Vagina (tissue), 2 donors: ENCODE measurements around the gene LPP. TPM values are rescaled to one million over a fixed set of nuclear protein-coding genes. Genes with fewer than 3 reads are reported as not detected.

Source experiments
- DNase-seq, 2 donors: peaks; one replicate each; pipeline ENCODE4 v3.0.0-alpha.2; 2017; ENCODE audit errors: extremely low spot score in 2 of 2
- H3K27ac ChIP-seq: fragments of 200-600 bp; sonication (generic); one replicate; pipeline ENCODE4 v1.5.1; 2019
- H3K27me3 ChIP-seq: fragments of 200-600 bp; sonication (generic); one replicate; pipeline ENCODE4 v1.5.1; 2019
- H3K36me3 ChIP-seq, 2 donors: fragments of 200-600 bp; sonication (generic); one replicate each; pipeline ENCODE4 v1.5.1; 2017 to 2019
- H3K4me1 ChIP-seq: fragments of 200-600 bp; sonication (generic); one replicate; pipeline ENCODE4 v1.5.1; 2019
- H3K4me3 ChIP-seq, 2 donors: fragments of 200-600 bp; sonication (generic); 1 replicate in 1 of 2; 2 replicates in 1 of 2; pipeline ENCODE4 v1.5.1; 2016 to 2019
- H3K9me3 ChIP-seq: fragments of 200-600 bp; sonication (generic); one replicate; pipeline ENCODE4 v1.5.1; 2019
- CTCF ChIP-seq, 3 experiments: fragments of 450-650 bp in 2 of 3; fragments of 200-600 bp in 1 of 3; sonication (generic) in 1 of 3; IDR thresholded peaks; one replicate each; pipeline ENCODE4 v1.5.1; 2017 to 2019; ENCODE audit warnings: antibody characterized with exemption in 3 of 3, mild to moderate bottlenecking in 2 of 3, moderate library complexity in 2 of 3
- POLR2A ChIP-seq, 2 donors: fragments of 450-650 bp; IDR thresholded peaks; one replicate each; pipeline ENCODE4 v1.6.1; 2017; ENCODE audit warnings: antibody characterized with exemption in 2 of 2, mild to moderate bottlenecking in 2 of 2, moderate library complexity in 2 of 2
- POLR2AphosphoS5 ChIP-seq, 2 donors: sonication (generic); formaldehyde crosslinking; IDR thresholded peaks; one replicate each; pipeline ENCODE4 v1.9.0; 2017; ENCODE audit warnings: antibody characterized with exemption in 2 of 2, mild to moderate bottlenecking in 2 of 2, low read depth in 1 of 2; ENCODE audit not compliant: insufficient read depth in 1 of 2
- intact Hi-C: fragments of 100-400 bp; cut with DNase I; formaldehyde crosslinking; loops from one replicate; pipeline ENCODE4 v1.15.1; 2023
- total RNA-seq: library from RNA; depleted of rRNA; stranded (reverse); fragments of >200 nt; gene quantifications from one replicate; pipeline ENCODE4 v1.2.3, GENCODE V29; 2016

The LPP gene
- total RNA-seq, 1 donor from 2014 or later: 248 TPM

DNA sequence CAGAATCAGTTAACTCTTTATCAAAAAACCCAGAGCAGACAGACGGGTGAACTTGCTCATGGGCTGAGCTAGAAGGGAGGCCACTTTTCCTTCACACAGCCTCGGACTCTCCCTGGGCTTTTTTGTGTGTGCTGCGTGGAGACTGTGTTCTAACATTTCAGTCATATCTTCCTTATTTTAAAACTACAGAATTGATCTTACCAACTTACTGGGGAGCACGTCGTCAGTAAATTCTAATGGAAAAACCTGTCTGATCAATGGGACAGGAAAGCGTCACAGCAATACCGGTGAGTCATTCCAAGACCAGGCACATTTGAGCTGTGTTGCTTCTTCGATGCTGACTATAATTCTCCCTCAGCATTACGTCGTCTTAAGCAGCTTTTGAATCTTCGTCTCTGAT, 145.1 kb downstream of the LPP start:
- TF ChIP-seq CTCF (IDR thresholded peaks at IDR 0.05) (no peak), POLR2A (IDR thresholded peaks at IDR 0.05) (no peak), POLR2AphosphoS5 (IDR thresholded peaks at IDR 0.05; ENCODE audit: insufficient read depth in 1 of 2, low read depth in 1 of 2) (no peak)
- Histone ChIP-seq H3K9me3 (no peaks in the 10 kb centered on the region), H3K4me3 (no peak overlapping the region), H3K4me1 (peaks cover 42% of the 10 kb centered on the region), H3K27me3 (no peaks in the 10 kb centered on the region), H3K36me3 (no peaks in the 10 kb centered on the region), H3K27ac (no peak overlapping the region)
- intact Hi-C loops: loop anchor here (10.0 kb wide), 1 partner anchor 646 kb away; no protein-coding TSS in a partner anchor
- DNase-seq: no peak

GRCh38 chr3:188299708-188300107, 145.8 kb downstream of the LPP start:
- H3K27me3 ChIP-seq: no peaks in the 10 kb centered on the region
- intact Hi-C loops: loop anchor here (10.0 kb wide), 1 partner anchor 645 kb away; no protein-coding TSS in a partner anchor
- no peak overlapping the region for H3K27ac ChIP-seq
- peaks cover 35% of the 10 kb centered on the region for H3K4me1 ChIP-seq
- TF ChIP-seq POLR2A (IDR thresholded peaks at IDR 0.05) (no peak), CTCF (IDR thresholded peaks at IDR 0.05) (no peak), POLR2AphosphoS5 (IDR thresholded peaks at IDR 0.05; ENCODE audit: insufficient read depth in 1 of 2, low read depth in 1 of 2) (no peak)
- H3K9me3 ChIP-seq: no peaks in the 10 kb centered on the region
- H3K4me3 ChIP-seq: no peak overlapping the region
- no peak for DNase-seq
- no peaks in the 10 kb centered on the region for H3K36me3 ChIP-seq

GRCh38 chr3:188301147-188301546, 147.2 kb downstream of the LPP start:
- no peaks in the 10 kb centered on the region for H3K36me3 ChIP-seq
- DNase-seq: no peak
- H3K4me3 ChIP-seq: no peak overlapping the region
- intact Hi-C loops: no loop called here
- peaks cover 23% of the 10 kb centered on the region for H3K4me1 ChIP-seq
- H3K27ac ChIP-seq: no peak overlapping the region
- no peak for TF ChIP-seq CTCF (IDR thresholded peaks at IDR 0.05)
- TF ChIP-seq POLR2A (IDR thresholded peaks at IDR 0.05): no peak
- TF ChIP-seq POLR2AphosphoS5 (IDR thresholded peaks at IDR 0.05; ENCODE audit: insufficient read depth in 1 of 2, low read depth in 1 of 2): no peak
- H3K9me3 ChIP-seq: no peaks in the 10 kb centered on the region
- no peaks in the 10 kb centered on the region for H3K27me3 ChIP-seq

DNA sequence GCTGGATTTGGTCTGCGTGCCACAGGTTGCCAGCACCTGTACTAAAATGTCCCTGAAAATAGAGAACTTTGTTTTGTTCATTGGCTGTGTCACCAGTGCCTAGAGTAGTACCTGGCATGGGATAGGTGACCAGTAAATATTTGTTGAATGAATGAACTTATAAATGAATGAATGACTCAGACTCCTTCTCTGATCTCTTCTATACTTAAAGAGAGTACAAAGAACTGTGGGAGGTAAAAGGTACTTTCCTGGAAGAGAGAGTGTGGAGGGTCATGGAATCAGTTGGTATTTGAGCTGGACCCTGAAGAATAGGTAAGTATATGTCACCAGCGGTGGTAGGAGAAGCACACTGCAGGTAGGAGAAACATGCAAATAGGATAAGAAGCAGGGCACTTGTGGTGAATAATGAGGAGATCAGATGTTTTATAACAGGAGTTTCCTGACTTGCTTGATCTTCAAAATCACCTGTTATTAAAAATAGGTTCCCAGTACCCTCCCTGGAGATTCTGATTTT, 149.4 kb downstream of the LPP start:
- TF ChIP-seq POLR2AphosphoS5 (IDR thresholded peaks at IDR 0.05; ENCODE audit: insufficient read depth in 1 of 2, low read depth in 1 of 2) (no peak), POLR2A (IDR thresholded peaks at IDR 0.05) (no peak), CTCF (IDR thresholded peaks at IDR 0.05) (no peak)
- intact Hi-C loops: no loop called here
- Histone ChIP-seq H3K9me3 (no peaks in the 10 kb centered on the region), H3K27ac (no peak overlapping the region), H3K4me3 (no peak overlapping the region), H3K27me3 (no peaks in the 10 kb centered on the region), H3K36me3 (no peaks in the 10 kb centered on the region), H3K4me1 (peaks cover 23% of the 10 kb centered on the region)
- DNase-seq: no peak

- no peaks in the 10 kb centered on the region for H3K9me3 ChIP-seq
- TF ChIP-seq POLR2A (IDR thresholded peaks at IDR 0.05) (no peak), CTCF (IDR thresholded peaks at IDR 0.05) (no peak), POLR2AphosphoS5 (IDR thresholded peaks at IDR 0.05; ENCODE audit: insufficient read depth in 1 of 2, low read depth in 1 of 2) (no peak)
- no peaks in the 10 kb centered on the region for H3K36me3 ChIP-seq
- no peak overlapping the region for H3K27ac ChIP-seq
- intact Hi-C loops: no loop called here
- no peak for DNase-seq
- H3K4me1 ChIP-seq: peaks cover 18% of the 10 kb centered on the region
- no peak overlapping the region for H3K4me3 ChIP-seq
- no peaks in the 10 kb centered on the region for H3K27me3 ChIP-seq
Observed at GRCh38 chr3:188303823-188304222, 149.9 kb downstream of the LPP start.
